Neural cell (in vitro differentiated cells): ENCODE data around the gene SHISA9. TPM values are rescaled to one million over a fixed set of nuclear protein-coding genes. Genes with fewer than 3 reads are reported as not detected.

ENCODE experiments used
- H2AFZ ChIP-seq: fragments of 200-600, 300-800 bp; sonication (generic), shearing (Covaris generic); 2 replicates; pipeline ENCODE4 v1.6.0; 2014; ENCODE audit warnings: low read depth, mild to moderate bottlenecking, antibody characterized with exemption, low read length, moderate library complexity
- H3F3A ChIP-seq: fragments of 200-600 bp; shearing (Covaris generic); 2 replicates; pipeline ENCODE4 v1.6.1; 2016; ENCODE audit warnings: mild to moderate bottlenecking, moderate library complexity, mixed read lengths, antibody characterized with exemption, low read length; ENCODE audit not compliant: insufficient read depth, poor library complexity, severe bottlenecking
- H3K27ac ChIP-seq: fragments of 200-600, 300-800 bp; sonication (generic), shearing (Covaris generic); 2 replicates; pipeline ENCODE4 v1.5.1; 2014; ENCODE audit warnings: mild to moderate bottlenecking, low read length, moderate library complexity
- H3K27me3 ChIP-seq: fragments of 300-800, 200-600 bp; sonication (generic), shearing (Covaris generic); 2 replicates; pipeline ENCODE4 v1.6.0; 2014; ENCODE audit warnings: mild to moderate bottlenecking, low read depth, low read length, moderate library complexity; ENCODE audit not compliant: insufficient read depth
- H3K36me3 ChIP-seq: fragments of 300-800, 200-600 bp; sonication (generic), shearing (Covaris generic); 2 replicates; pipeline ENCODE4 v1.5.1; 2014; ENCODE audit warnings: mild to moderate bottlenecking, antibody characterized with exemption, low read length, moderate library complexity; ENCODE audit not compliant: insufficient read depth
- H3K4me2 ChIP-seq: fragments of 300-800, 200-600 bp; sonication (generic), shearing (Covaris generic); 2 replicates; pipeline ENCODE4 v1.6.0; 2014; ENCODE audit warnings: mild to moderate bottlenecking, low read length
- H3K4me3 ChIP-seq: fragments of 300-800, 200-600 bp; sonication (generic), shearing (Covaris generic); 2 replicates; pipeline ENCODE4 v1.5.1; 2014; ENCODE audit warnings: mild to moderate bottlenecking, low read length, moderate library complexity
- H3K79me2 ChIP-seq: fragments of 200-600 bp; shearing (Covaris generic); replicated peaks from 2 replicates; pipeline ENCODE4 v1.6.0; 2014; ENCODE audit warnings: mild to moderate bottlenecking, low read length, moderate library complexity; ENCODE audit not compliant: insufficient read depth
- H3K9ac ChIP-seq: fragments of 300-800, 200-600 bp; sonication (generic), shearing (Covaris generic); 2 replicates; pipeline ENCODE4 v1.6.1; 2016; ENCODE audit warnings: mild to moderate bottlenecking, low read length, mixed read lengths
- H3K9me2 ChIP-seq: fragments of 200-600 bp; shearing (Covaris generic); 2 replicates; pipeline ENCODE4 v1.6.1; 2016; ENCODE audit warnings: mild to moderate bottlenecking, low read length, mixed read lengths; ENCODE audit not compliant: insufficient read depth
- H3K9me3 ChIP-seq: fragments of 200-600, 300-800 bp; sonication (generic), shearing (Covaris generic); 2 replicates; pipeline ENCODE4 v1.6.1; 2016; ENCODE audit warnings: mild to moderate bottlenecking, mixed run types, low read length, moderate library complexity, mixed read lengths
- H4K20me1 ChIP-seq: fragments of 200-600 bp; shearing (Covaris generic); 2 replicates; pipeline ENCODE4 v1.6.1; 2016; ENCODE audit warnings: mild to moderate bottlenecking, mixed run types; ENCODE audit not compliant: insufficient read depth
- EP300 ChIP-seq: fragments of 450-650 bp; conservative IDR thresholded peaks from 2 replicates; pipeline ENCODE4 v1.6.1; 2014; ENCODE audit warnings: antibody characterized with exemption, mild to moderate bottlenecking, moderate library complexity; ENCODE audit not compliant: poor library complexity, severe bottlenecking
- EZH2 ChIP-seq: fragments of 200-600, 300-800 bp; shearing (Covaris generic), sonication (generic); IDR thresholded peaks from 2 replicates; pipeline ENCODE4 v1.6.1; 2014; ENCODE audit warnings: antibody characterized with exemption, low read length, borderline replicate concordance, mild to moderate bottlenecking; ENCODE audit not compliant: insufficient read depth, poor library complexity, severe bottlenecking
- MXI1 ChIP-seq: fragments of 450-650 bp; conservative IDR thresholded peaks from 2 replicates; pipeline ENCODE4 v1.6.1; 2014; ENCODE audit warnings: antibody characterized with exemption, mild to moderate bottlenecking; ENCODE audit not compliant: poor library complexity, severe bottlenecking
- POLR2AphosphoS5 ChIP-seq: IDR thresholded peaks from 2 replicates; pipeline ENCODE4 v1.6.1; 2012
- RAD21 ChIP-seq: fragments of 450-650 bp; conservative IDR thresholded peaks from 2 replicates; pipeline ENCODE4 v1.6.1; 2014; ENCODE audit warnings: antibody characterized with exemption, mild to moderate bottlenecking, moderate library complexity
- SMC3 ChIP-seq: fragments of 450-650 bp; conservative IDR thresholded peaks from 2 replicates; pipeline ENCODE4 v1.6.1; 2014; ENCODE audit warnings: antibody characterized with exemption, mild to moderate bottlenecking, moderate library complexity; ENCODE audit not compliant: poor library complexity
- TAF1 ChIP-seq: IDR thresholded peaks from 2 replicates; pipeline ENCODE4 v1.6.1; 2012; ENCODE audit warnings: low read depth
- polyA plus RNA-seq: library from polyadenylated mRNA; depleted of rRNA; stranded (reverse); fragments of >200 nt; gene quantifications from 2 replicates; pipeline ENCODE4 v1.2.3, GENCODE V29; 2014
- TF ChIP-seq, protein P1 (sequence below): fragments of 450-650 bp; IDR thresholded peaks from 2 replicates; pipeline ENCODE4 v1.5.1; 2014; ENCODE audit warnings: antibody characterized with exemption, mild to moderate bottlenecking, moderate library complexity; ENCODE audit not compliant: poor library complexity, severe bottlenecking
- TF ChIP-seq, protein P2 (sequence below): IDR thresholded peaks from 2 replicates; pipeline ENCODE4 v1.6.1; 2012; ENCODE audit warnings: borderline replicate concordance

The SHISA9 gene
- polyA plus RNA-seq, 1 donor from 2014 or later = 2.0 TPM

DNA sequence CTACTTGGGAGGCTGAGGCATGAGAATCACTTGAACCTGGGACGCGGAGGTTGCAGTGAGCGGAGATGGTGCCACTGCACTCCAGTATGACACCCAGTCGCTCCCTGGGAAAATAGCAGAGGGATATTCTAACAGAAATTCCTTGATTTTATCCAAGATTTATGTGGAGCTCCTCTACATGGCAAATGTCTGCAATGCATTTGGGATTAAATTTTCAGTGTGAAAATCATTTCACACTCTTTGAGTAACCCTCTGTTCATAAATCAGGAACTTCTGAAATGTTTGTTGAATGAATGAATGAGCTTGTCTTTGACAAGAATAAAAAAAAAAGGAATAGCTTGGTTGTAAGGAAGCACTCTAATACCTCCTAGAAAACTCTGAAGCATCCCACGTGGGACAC is 305.8 kb downstream of the SHISA9 start:
- no peaks in the 10 kb centered on the region for H3K36me3 ChIP-seq
- no peak overlapping the region for H3K4me3 ChIP-seq
- no peak overlapping the region for H3K27ac ChIP-seq
- no peaks in the 10 kb centered on the region for H3F3A ChIP-seq
- TF ChIP-seq EZH2 (no peak), POLR2AphosphoS5 (no peak), SMC3 (no peak), MXI1 (no peak), EP300 (no peak), RAD21 (no peak), TAF1 (no peak)
- TF ChIP-seq, protein P1, sequence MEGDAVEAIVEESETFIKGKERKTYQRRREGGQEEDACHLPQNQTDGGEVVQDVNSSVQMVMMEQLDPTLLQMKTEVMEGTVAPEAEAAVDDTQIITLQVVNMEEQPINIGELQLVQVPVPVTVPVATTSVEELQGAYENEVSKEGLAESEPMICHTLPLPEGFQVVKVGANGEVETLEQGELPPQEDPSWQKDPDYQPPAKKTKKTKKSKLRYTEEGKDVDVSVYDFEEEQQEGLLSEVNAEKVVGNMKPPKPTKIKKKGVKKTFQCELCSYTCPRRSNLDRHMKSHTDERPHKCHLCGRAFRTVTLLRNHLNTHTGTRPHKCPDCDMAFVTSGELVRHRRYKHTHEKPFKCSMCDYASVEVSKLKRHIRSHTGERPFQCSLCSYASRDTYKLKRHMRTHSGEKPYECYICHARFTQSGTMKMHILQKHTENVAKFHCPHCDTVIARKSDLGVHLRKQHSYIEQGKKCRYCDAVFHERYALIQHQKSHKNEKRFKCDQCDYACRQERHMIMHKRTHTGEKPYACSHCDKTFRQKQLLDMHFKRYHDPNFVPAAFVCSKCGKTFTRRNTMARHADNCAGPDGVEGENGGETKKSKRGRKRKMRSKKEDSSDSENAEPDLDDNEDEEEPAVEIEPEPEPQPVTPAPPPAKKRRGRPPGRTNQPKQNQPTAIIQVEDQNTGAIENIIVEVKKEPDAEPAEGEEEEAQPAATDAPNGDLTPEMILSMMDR = no peak
- TF ChIP-seq, protein P2, sequence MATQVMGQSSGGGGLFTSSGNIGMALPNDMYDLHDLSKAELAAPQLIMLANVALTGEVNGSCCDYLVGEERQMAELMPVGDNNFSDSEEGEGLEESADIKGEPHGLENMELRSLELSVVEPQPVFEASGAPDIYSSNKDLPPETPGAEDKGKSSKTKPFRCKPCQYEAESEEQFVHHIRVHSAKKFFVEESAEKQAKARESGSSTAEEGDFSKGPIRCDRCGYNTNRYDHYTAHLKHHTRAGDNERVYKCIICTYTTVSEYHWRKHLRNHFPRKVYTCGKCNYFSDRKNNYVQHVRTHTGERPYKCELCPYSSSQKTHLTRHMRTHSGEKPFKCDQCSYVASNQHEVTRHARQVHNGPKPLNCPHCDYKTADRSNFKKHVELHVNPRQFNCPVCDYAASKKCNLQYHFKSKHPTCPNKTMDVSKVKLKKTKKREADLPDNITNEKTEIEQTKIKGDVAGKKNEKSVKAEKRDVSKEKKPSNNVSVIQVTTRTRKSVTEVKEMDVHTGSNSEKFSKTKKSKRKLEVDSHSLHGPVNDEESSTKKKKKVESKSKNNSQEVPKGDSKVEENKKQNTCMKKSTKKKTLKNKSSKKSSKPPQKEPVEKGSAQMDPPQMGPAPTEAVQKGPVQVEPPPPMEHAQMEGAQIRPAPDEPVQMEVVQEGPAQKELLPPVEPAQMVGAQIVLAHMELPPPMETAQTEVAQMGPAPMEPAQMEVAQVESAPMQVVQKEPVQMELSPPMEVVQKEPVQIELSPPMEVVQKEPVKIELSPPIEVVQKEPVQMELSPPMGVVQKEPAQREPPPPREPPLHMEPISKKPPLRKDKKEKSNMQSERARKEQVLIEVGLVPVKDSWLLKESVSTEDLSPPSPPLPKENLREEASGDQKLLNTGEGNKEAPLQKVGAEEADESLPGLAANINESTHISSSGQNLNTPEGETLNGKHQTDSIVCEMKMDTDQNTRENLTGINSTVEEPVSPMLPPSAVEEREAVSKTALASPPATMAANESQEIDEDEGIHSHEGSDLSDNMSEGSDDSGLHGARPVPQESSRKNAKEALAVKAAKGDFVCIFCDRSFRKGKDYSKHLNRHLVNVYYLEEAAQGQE = no peak
- H3K9me3 ChIP-seq = no peaks in the 10 kb centered on the region
- H3K9me2 ChIP-seq = no peaks in the 10 kb centered on the region
- no peak overlapping the region for H2AFZ ChIP-seq
- H4K20me1 ChIP-seq = no peaks in the 10 kb centered on the region
- no peak overlapping the region for H3K9ac ChIP-seq
- H3K79me2 ChIP-seq = no peaks in the 10 kb centered on the region
- no peaks in the 10 kb centered on the region for H3K27me3 ChIP-seq
- H3K4me2 ChIP-seq = no peak overlapping the region

DNA sequence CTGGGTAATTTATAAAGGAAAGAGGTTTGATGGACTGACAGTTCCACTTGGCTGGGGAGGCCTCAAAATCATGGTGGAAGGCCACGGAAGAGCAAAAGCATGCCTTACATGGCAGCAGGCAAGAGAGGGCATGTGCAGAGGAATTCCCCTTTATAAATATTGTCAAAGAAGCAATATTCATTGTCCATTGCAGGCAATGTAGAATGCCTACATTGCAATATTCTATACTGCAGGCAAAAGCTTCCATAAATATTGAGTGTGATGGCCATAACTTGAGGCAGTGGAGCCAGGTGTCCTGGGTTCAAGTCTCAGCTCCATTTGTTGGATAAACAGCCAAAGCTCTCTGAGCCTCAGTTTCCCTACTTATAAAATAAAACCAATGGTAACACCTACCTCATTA is 322.3 kb downstream of the SHISA9 start:
- no peak overlapping the region for H3K4me3 ChIP-seq
- no peak overlapping the region for H3K9ac ChIP-seq
- H2AFZ ChIP-seq = no peak overlapping the region
- TF ChIP-seq SMC3 (no peak), EP300 (no peak), RAD21 (no peak), TAF1 (no peak), MXI1 (no peak), POLR2AphosphoS5 (no peak), EZH2 (no peak)
- TF ChIP-seq, protein P1 = no peak
- TF ChIP-seq, protein P2 = no peak
- H3K27ac ChIP-seq = no peak overlapping the region
- no peaks in the 10 kb centered on the region for H3K9me2 ChIP-seq
- no peak overlapping the region for H3K4me2 ChIP-seq
- H3F3A ChIP-seq = no peaks in the 10 kb centered on the region
- H3K36me3 ChIP-seq = no peaks in the 10 kb centered on the region
- no peaks in the 10 kb centered on the region for H3K79me2 ChIP-seq
- no peaks in the 10 kb centered on the region for H3K9me3 ChIP-seq
- H4K20me1 ChIP-seq = no peaks in the 10 kb centered on the region
- no peaks in the 10 kb centered on the region for H3K27me3 ChIP-seq
